Activated naive CD8-positive, alpha-beta T cell treated with anti-CD3 and anti-CD28 coated beads, Interleukin-2, amount 50 U/mL, for 24 hours (primary cell): ENCODE results near the gene NFIA.

Source experiments
- ATAC-seq: fragments of 150-1000 bp; cut with Tn5 transposase; one replicate; pipeline ENCODE4 v1.10.0; 2021
- DNase-seq: peaks from one replicate; pipeline ENCODE4 v3.0.0; 2021
- H3K27ac Mint-ChIP-seq: one replicate; pipeline ENCODE4 v1.8.0; 2021; ENCODE audit warnings: mild to moderate bottlenecking, mixed read lengths
- H3K27me3 Mint-ChIP-seq: one replicate; pipeline ENCODE4 v1.8.0; 2021; ENCODE audit warnings: mixed read lengths
- H3K36me3 Mint-ChIP-seq: one replicate; pipeline ENCODE4 v1.8.0; 2021; ENCODE audit warnings: low read depth, mixed read lengths
- H3K4me1 Mint-ChIP-seq: one replicate; pipeline ENCODE4 v1.8.0; 2021; ENCODE audit warnings: mixed read lengths
- H3K4me3 Mint-ChIP-seq: one replicate; pipeline ENCODE4 v1.8.0; 2021; ENCODE audit warnings: mild to moderate bottlenecking, moderate library complexity, mixed read lengths
- H3K9me3 Mint-ChIP-seq: one replicate; pipeline ENCODE4 v1.8.0; 2021; ENCODE audit warnings: mixed read lengths

Gene NFIA

GRCh38 chr1:61399199-61399598 is 316.8 kb downstream of the NFIA start:
- no peaks in the 10 kb centered on the region for H3K36me3 Mint-ChIP-seq
- DNase-seq, result no peak
- H3K4me3 Mint-ChIP-seq, result no peak overlapping the region
- H3K9me3 Mint-ChIP-seq, result no peaks in the 10 kb centered on the region
- H3K27ac Mint-ChIP-seq, result no peak overlapping the region
- H3K27me3 Mint-ChIP-seq, result no peaks in the 10 kb centered on the region
- ATAC-seq, result no peak
- no peaks in the 10 kb centered on the region for H3K4me1 Mint-ChIP-seq

GRCh38 chr1:61400131-61400770 is 317.9 kb downstream of the NFIA start:
- H3K27ac Mint-ChIP-seq, result no peak overlapping the region
- no peak for DNase-seq
- H3K36me3 Mint-ChIP-seq, result no peaks in the 10 kb centered on the region
- no peaks in the 10 kb centered on the region for H3K27me3 Mint-ChIP-seq
- no peaks in the 10 kb centered on the region for H3K4me1 Mint-ChIP-seq
- no peaks in the 10 kb centered on the region for H3K9me3 Mint-ChIP-seq
- H3K4me3 Mint-ChIP-seq, result no peak overlapping the region
- ATAC-seq, result no peak

- Mint-ChIP-seq H3K27ac (no peak overlapping the region), H3K4me1 (no peaks in the 10 kb centered on the region), H3K9me3 (no peaks in the 10 kb centered on the region), H3K4me3 (no peak overlapping the region), H3K36me3 (no peaks in the 10 kb centered on the region), H3K27me3 (no peaks in the 10 kb centered on the region)
- DNase-seq (no peak), ATAC-seq (no peak)
Observed at GRCh38 chr1:61400997-61401396, 318.6 kb downstream of the NFIA start.

- DNase-seq, result no peak
- no peak overlapping the region for H3K27ac Mint-ChIP-seq
- H3K9me3 Mint-ChIP-seq, result no peaks in the 10 kb centered on the region
- H3K4me1 Mint-ChIP-seq, result no peaks in the 10 kb centered on the region
- H3K27me3 Mint-ChIP-seq, result no peaks in the 10 kb centered on the region
- H3K36me3 Mint-ChIP-seq, result peaks cover 2% of the 10 kb centered on the region
- ATAC-seq, result no peak
- H3K4me3 Mint-ChIP-seq, result no peak overlapping the region
Observed at GRCh38 chr1:61403679-61404596, 321.6 kb downstream of the NFIA start.

GRCh38 chr1:61404597-61405376 is 322.4 kb downstream of the NFIA start:
- H3K36me3 Mint-ChIP-seq, result peaks cover 2% of the 10 kb centered on the region
- ATAC-seq, result no peak
- H3K4me3 Mint-ChIP-seq, result no peak overlapping the region
- no peaks in the 10 kb centered on the region for H3K27me3 Mint-ChIP-seq
- H3K4me1 Mint-ChIP-seq, result no peaks in the 10 kb centered on the region
- no peaks in the 10 kb centered on the region for H3K9me3 Mint-ChIP-seq
- H3K27ac Mint-ChIP-seq, result no peak overlapping the region
- DNase-seq, result no peak

GRCh38 chr1:61406467-61406866 is 324.1 kb downstream of the NFIA start:
- no peaks in the 10 kb centered on the region for H3K9me3 Mint-ChIP-seq
- no peak overlapping the region for H3K4me3 Mint-ChIP-seq
- peaks cover 2% of the 10 kb centered on the region for H3K36me3 Mint-ChIP-seq
- H3K27ac Mint-ChIP-seq, result no peak overlapping the region
- no peaks in the 10 kb centered on the region for H3K4me1 Mint-ChIP-seq
- H3K27me3 Mint-ChIP-seq, result no peaks in the 10 kb centered on the region
- DNase-seq (no peak), ATAC-seq (no peak)

- H3K4me1 Mint-ChIP-seq, result no peaks in the 10 kb centered on the region
- no peaks in the 10 kb centered on the region for H3K27me3 Mint-ChIP-seq
- DNase-seq (no peak), ATAC-seq (no peak)
- no peaks in the 10 kb centered on the region for H3K9me3 Mint-ChIP-seq
- H3K36me3 Mint-ChIP-seq, result peaks cover 1% of the 10 kb centered on the region
- H3K27ac Mint-ChIP-seq, result no peak overlapping the region
- no peak overlapping the region for H3K4me3 Mint-ChIP-seq
Observed at GRCh38 chr1:61412601-61413000, 330.2 kb downstream of the NFIA start.

- H3K4me3 Mint-ChIP-seq, result no peak overlapping the region
- no peaks in the 10 kb centered on the region for H3K9me3 Mint-ChIP-seq
- peaks cover 1% of the 10 kb centered on the region for H3K36me3 Mint-ChIP-seq
- no peaks in the 10 kb centered on the region for H3K27me3 Mint-ChIP-seq
- H3K27ac Mint-ChIP-seq, result no peak overlapping the region
- ATAC-seq (no peak), DNase-seq (no peak)
- H3K4me1 Mint-ChIP-seq, result no peaks in the 10 kb centered on the region
Observed at GRCh38 chr1:61419196-61419595, 336.8 kb downstream of the NFIA start.

- ATAC-seq (no peak), DNase-seq (no peak)
- no peaks in the 10 kb centered on the region for H3K27me3 Mint-ChIP-seq
- no peaks in the 10 kb centered on the region for H3K4me1 Mint-ChIP-seq
- no peaks in the 10 kb centered on the region for H3K9me3 Mint-ChIP-seq
- H3K36me3 Mint-ChIP-seq, result peaks cover 1% of the 10 kb centered on the region
- no peak overlapping the region for H3K27ac Mint-ChIP-seq
- no peak overlapping the region for H3K4me3 Mint-ChIP-seq
Observed at GRCh38 chr1:61419657-61420056, 337.3 kb downstream of the NFIA start.

GRCh38 chr1:61420243-61420642 is 337.9 kb downstream of the NFIA start:
- H3K4me1 Mint-ChIP-seq, result no peaks in the 10 kb centered on the region
- no peaks in the 10 kb centered on the region for H3K27me3 Mint-ChIP-seq
- no peak overlapping the region for H3K4me3 Mint-ChIP-seq
- H3K9me3 Mint-ChIP-seq, result no peaks in the 10 kb centered on the region
- ATAC-seq (no peak), DNase-seq (no peak)
- H3K27ac Mint-ChIP-seq, result no peak overlapping the region
- peaks cover 1% of the 10 kb centered on the region for H3K36me3 Mint-ChIP-seq

- Mint-ChIP-seq H3K4me3 (no peak overlapping the region), H3K36me3 (peaks cover 1% of the 10 kb centered on the region), H3K4me1 (no peaks in the 10 kb centered on the region), H3K9me3 (no peaks in the 10 kb centered on the region), H3K27me3 (no peaks in the 10 kb centered on the region), H3K27ac (no peak overlapping the region)
- DNase-seq (no peak), ATAC-seq (no peak)
Observed at GRCh38 chr1:61420909-61421835, 338.8 kb downstream of the NFIA start.

- Mint-ChIP-seq H3K27ac (no peak overlapping the region), H3K9me3 (no peaks in the 10 kb centered on the region), H3K4me1 (no peaks in the 10 kb centered on the region), H3K36me3 (no peaks in the 10 kb centered on the region), H3K27me3 (no peaks in the 10 kb centered on the region), H3K4me3 (no peak overlapping the region)
- no peak for DNase-seq
- no peak for ATAC-seq
Observed at GRCh38 chr1:61423643-61424042, 341.3 kb downstream of the NFIA start.

- DNase-seq (no peak), ATAC-seq (no peak)
- H3K27ac Mint-ChIP-seq, result no peak overlapping the region
- no peaks in the 10 kb centered on the region for H3K4me1 Mint-ChIP-seq
- no peak overlapping the region for H3K4me3 Mint-ChIP-seq
- no peaks in the 10 kb centered on the region for H3K27me3 Mint-ChIP-seq
- H3K36me3 Mint-ChIP-seq, result no peaks in the 10 kb centered on the region
- no peaks in the 10 kb centered on the region for H3K9me3 Mint-ChIP-seq
Observed at GRCh38 chr1:61424382-61424781, 342.0 kb downstream of the NFIA start.

GRCh38 chr1:61425040-61425439 is 342.7 kb downstream of the NFIA start:
- Mint-ChIP-seq H3K27me3 (no peaks in the 10 kb centered on the region), H3K36me3 (no peaks in the 10 kb centered on the region)

More at GRCh38 chr1:61425040-61425439, 342.7 kb downstream of the NFIA start:
- Mint-ChIP-seq H3K27ac (no peak overlapping the region), H3K4me1 (no peaks in the 10 kb centered on the region), H3K9me3 (no peaks in the 10 kb centered on the region), H3K4me3 (no peak overlapping the region)
- ATAC-seq, result no peak
- DNase-seq, result no peak
